Spleen (tissue), 11 donors: ENCODE measurements around the gene SMG7. TPM values are rescaled to one million over a fixed set of nuclear protein-coding genes. Genes with fewer than 3 reads are reported as not detected.

Source experiments
- DNase-seq: peaks from one replicate; pipeline ENCODE4 v3.0.0-alpha.2; 2020
- H3K27ac ChIP-seq, 8 donors: fragments of 200-600 bp; sonication (generic) in 7 of 8; 1 replicate in 4 of 8; 2 replicates in 4 of 8; pipeline versions ENCODE4 v1.5.0 to v1.8.0; 2016 to 2021; ENCODE audit warnings: inconsistent platforms in 4 of 8, mild to moderate bottlenecking in 4 of 8, moderate library complexity in 1 of 8
- H3K27me3 ChIP-seq, 7 donors: fragments of 200-600 bp; sonication (generic) in 6 of 7; replicated peaks in 1 of 7; 1 replicate in 4 of 7; 2 replicates in 3 of 7; pipeline versions ENCODE4 v1.5.0 to v1.8.0; 2016 to 2021; ENCODE audit warnings: inconsistent platforms in 3 of 7, mild to moderate bottlenecking in 1 of 7
- H3K36me3 ChIP-seq, 6 donors: fragments of 200-600 bp; sonication (generic) in 5 of 6; 1 replicate in 4 of 6; 2 replicates in 2 of 6; pipeline versions ENCODE4 v1.5.0 to v1.8.0; 2016 to 2021; ENCODE audit warnings: inconsistent platforms in 2 of 6
- H3K4me1 ChIP-seq, 6 donors: fragments of 200-600 bp; sonication (generic) in 5 of 6; 1 replicate in 3 of 6; 2 replicates in 3 of 6; pipeline versions ENCODE4 v1.5.0 to v1.8.0; 2016 to 2021; ENCODE audit warnings: inconsistent platforms in 3 of 6
- H3K4me3 ChIP-seq, 8 donors: fragments of 200-600 bp; sonication (generic) in 7 of 8; 1 replicate in 4 of 8; 2 replicates in 4 of 8; pipeline versions ENCODE4 v1.5.0 to v1.8.0; 2016 to 2021; ENCODE audit warnings: inconsistent platforms in 4 of 8, mild to moderate bottlenecking in 4 of 8, moderate library complexity in 2 of 8
- H3K9me3 ChIP-seq, 8 donors: fragments of 200-600 bp; sonication (generic) in 7 of 8; 1 replicate in 4 of 8; 2 replicates in 4 of 8; pipeline versions ENCODE4 v1.5.0 to v1.8.0; 2016 to 2021; ENCODE audit warnings: inconsistent platforms in 4 of 8
- CTCF ChIP-seq, 11 experiments: fragments of 200-600 bp in 7 of 11; fragments of 450-650 bp in 4 of 11; sonication (generic) in 4 of 11; IDR thresholded peaks in 8 of 11; conservative IDR thresholded peaks in 3 of 11; 1 replicate in 7 of 11; 2 replicates in 4 of 11; pipeline versions ENCODE4 v1.4.0 to v1.8.0; 2016 to 2021; ENCODE audit warnings: antibody characterized with exemption in 11 of 11, inconsistent platforms in 4 of 11, mild to moderate bottlenecking in 1 of 11
- POLR2A ChIP-seq, 3 donors: fragments of 450-650 bp; IDR thresholded peaks; one replicate each; pipeline ENCODE4 v1.5.1; 2017; ENCODE audit warnings: antibody characterized with exemption in 3 of 3, mild to moderate bottlenecking in 1 of 3
- POLR2AphosphoS5 ChIP-seq, 3 donors: sonication (generic); formaldehyde crosslinking; IDR thresholded peaks; one replicate each; pipeline ENCODE4 v1.5.1; 2017; ENCODE audit warnings: antibody characterized with exemption in 3 of 3
- WGBS, 5 donors: extraction: QIAGEN DNeasy Blood & Tissue Kit in 3 of 5; methylation state at CpG; one replicate each; pipeline versions ENCODE4 v1.1.5 to v1.1.7; 2013 to 2018; 5-methylcytosine and 5-hydroxymethylcytosine counted together
- intact Hi-C: fragments of 100-400 bp; cut with DNase I; formaldehyde crosslinking; loops from one replicate; pipeline ENCODE4 v1.15.0; 2023; ENCODE audit warnings: low total_unique reads
- polyA plus RNA-seq, 3 donors: library from polyadenylated mRNA; stranded (reverse); fragments of 200-250 nt; gene quantifications; one replicate each; pipeline ENCODE4 v1.2.1, GENCODE V29; 2013
- total RNA-seq, 7 donors: library from RNA; depleted of rRNA in 3 of 7; stranded (reverse); fragments of >200 nt in 3 of 7; fragmentation: NEBNext Ultra II Directional in 4 of 7; extraction: Animal tissue kit (Norgen Biotek cat#: 25700) in 4 of 7; gene quantifications; one replicate each; pipeline versions ENCODE4 v1.1.0 to v1.2.1, GENCODE V29; 2016 to 2021
- donor health status: healthy with polysubstance abuse.
- donor health status: DM: no; HTN: no; CAD: no; lungs with moderate emphysema.
- donor health status: DM: no; HTN: no; CAD: no.
- donor health status: Bipolar disorder and iron deficiency.
- donor health status: healthy.
- donor health status: DM: no; HTN: no; CAD: no.
- donor health status: DM: yes; HTN: yes; CAD: no.

SMG7 gene
- total and polyA plus RNA-seq, 10 donors = 14.1 to 116 (median 53.5) TPM

- intact Hi-C loops = no loop called here
- Histone ChIP-seq H3K27me3 (no peaks in the 10 kb centered on the region), H3K36me3 (no peaks in the 10 kb centered on the region), H3K9me3 (no peaks in the 10 kb centered on the region), H3K4me1 (peaks cover 48 to 83% (median 77%) of the 10 kb centered on the region in 6 donors), H3K27ac (peak overlapping the region in 2 of 8 donors; percentile 2), H3K4me3 (no peak overlapping the region)
- TF ChIP-seq POLR2A (IDR thresholded peaks at IDR 0.05) = no peak
- TF ChIP-seq POLR2AphosphoS5 (IDR thresholded peaks at IDR 0.05) = no peak
- TF ChIP-seq CTCF (IDR thresholded peaks at IDR 0.05 in 8 of 11, conservative IDR thresholded peaks at IDR 0.05 in 3 of 11) = no peak
- WGBS, 5 donors = 23 to 37% (median 27%) methylated on average over 3 of the region's 3 CpGs
- no peak for DNase-seq
Measured at GRCh38 chr1:183476081-183476480, 3.8 kb downstream of the SMG7 start.

GRCh38 chr1:183477986-183478781, 5.9 kb downstream of the SMG7 start:
- no peak overlapping the region for H3K4me3 ChIP-seq
- H3K27me3 ChIP-seq = no peaks in the 10 kb centered on the region
- no peak for DNase-seq
- TF ChIP-seq POLR2AphosphoS5 (IDR thresholded peaks at IDR 0.05) = no peak
- TF ChIP-seq CTCF (IDR thresholded peaks at IDR 0.05 in 8 of 11, conservative IDR thresholded peaks at IDR 0.05 in 3 of 11) = no peak
- TF ChIP-seq POLR2A (IDR thresholded peaks at IDR 0.05) = no peak
- peaks cover 54 to 100% (median 95%) of the 10 kb centered on the region in 6 donors for H3K4me1 ChIP-seq
- peak overlapping the region in 4 of 8 donors; percentile 22 to 50 (median 32) for H3K27ac ChIP-seq
- H3K36me3 ChIP-seq = no peaks in the 10 kb centered on the region
- intact Hi-C loops = no loop called here
- H3K9me3 ChIP-seq = no peaks in the 10 kb centered on the region
- 47 to 57% (median 50%) methylated on average over 3 of the region's 3 CpGs for WGBS, 5 donors

- H3K9me3 ChIP-seq = no peaks in the 10 kb centered on the region
- WGBS, 5 donors = 47 to 64% (median 53%) methylated on average over 1 of the region's 1 CpG
- H3K4me3 ChIP-seq = no peak overlapping the region
- TF ChIP-seq POLR2AphosphoS5 (IDR thresholded peaks at IDR 0.05) = no peak
- no peak for TF ChIP-seq CTCF (IDR thresholded peaks at IDR 0.05 in 8 of 11, conservative IDR thresholded peaks at IDR 0.05 in 3 of 11)
- TF ChIP-seq POLR2A (IDR thresholded peaks at IDR 0.05) = no peak
- no peaks in the 10 kb centered on the region for H3K36me3 ChIP-seq
- H3K27ac ChIP-seq = peak overlapping the region in 5 of 8 donors; percentile 11 to 59 (median 44)
- DNase-seq = no peak
- peaks cover 35 to 100% (median 71%) of the 10 kb centered on the region in 6 donors for H3K4me1 ChIP-seq
- no peaks in the 10 kb centered on the region for H3K27me3 ChIP-seq
- intact Hi-C loops = loop anchor here (10.0 kb wide), 1 partner anchor 54 kb away; no protein-coding TSS in a partner anchor
Measured at GRCh38 chr1:183480971-183481441, 8.7 kb downstream of the SMG7 start.

GRCh38 chr1:183483224-183483623, 10.9 kb downstream of the SMG7 start:
- H3K27ac ChIP-seq = no peak overlapping the region
- intact Hi-C loops = loop anchor here (10.0 kb wide), 1 partner anchor 52 kb away; no protein-coding TSS in a partner anchor
- WGBS, 5 donors = 88 to 99% (median 96%) methylated on average over 1 of the region's 1 CpG

More at GRCh38 chr1:183483224-183483623, 10.9 kb downstream of the SMG7 start:
- Histone ChIP-seq H3K4me3 (no peak overlapping the region), H3K27me3 (no peaks in the 10 kb centered on the region), H3K9me3 (no peaks in the 10 kb centered on the region), H3K36me3 (no peaks in the 10 kb centered on the region), H3K4me1 (peaks cover 27 to 100% (median 68%) of the 10 kb centered on the region in 6 donors)
- TF ChIP-seq POLR2AphosphoS5 (IDR thresholded peaks at IDR 0.05) = no peak
- no peak for TF ChIP-seq CTCF (IDR thresholded peaks at IDR 0.05 in 8 of 11, conservative IDR thresholded peaks at IDR 0.05 in 3 of 11)
- TF ChIP-seq POLR2A (IDR thresholded peaks at IDR 0.05) = no peak
- no peak for DNase-seq
